NCI-H128 (cell line): ENCODE results near the gene SLC6A3.

Experiments used
- DNase-seq: peaks from one replicate; lab custom pipeline; 2025; ENCODE audit not compliant: unreplicated experiment; lab: John Stamatoyannopoulos, UW

The SLC6A3 gene

GRCh38 chr5:1445313-1445688 lies at the start of gene SLC6A3:
Gene SLC6A3 (minus strand): TSS chr5:1445440. CDS start chr5:1443197, 2,243 bp downstream.
- no peak for DNase-seq

GRCh38 chr5:1493941-1494340 lies 48.7 kb upstream of the SLC6A3 start:
- no peak for DNase-seq

DNA sequence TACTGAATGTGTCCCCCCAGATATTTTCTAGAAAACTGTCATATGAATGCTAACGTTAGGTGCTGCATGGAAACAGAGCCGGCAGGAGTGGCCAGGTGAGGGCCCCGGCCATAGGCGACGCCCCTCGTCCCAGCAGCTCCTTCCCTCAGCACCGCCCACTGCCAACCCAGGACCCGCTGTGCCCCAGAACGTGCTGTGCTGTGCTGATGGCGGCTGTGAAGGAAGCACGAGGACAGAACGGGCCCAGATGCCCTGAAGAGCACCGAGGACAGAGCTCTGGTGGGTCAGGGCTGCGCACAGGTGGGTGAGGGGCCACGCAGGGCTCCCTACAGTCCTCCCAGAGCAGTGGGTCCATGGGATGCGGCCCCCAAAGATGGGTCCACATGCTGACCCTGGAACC lies 48.2 kb upstream of the SLC6A3 start:
- no peak for DNase-seq

- DNase-seq, result no peak
These were observed 47.5 kb upstream of the SLC6A3 start for GRCh38 chr5:1492757-1493156.

GRCh38 chr5:1490376-1490775 lies 45.1 kb upstream of the SLC6A3 start:
- DNase-seq, result no peak

DNA sequence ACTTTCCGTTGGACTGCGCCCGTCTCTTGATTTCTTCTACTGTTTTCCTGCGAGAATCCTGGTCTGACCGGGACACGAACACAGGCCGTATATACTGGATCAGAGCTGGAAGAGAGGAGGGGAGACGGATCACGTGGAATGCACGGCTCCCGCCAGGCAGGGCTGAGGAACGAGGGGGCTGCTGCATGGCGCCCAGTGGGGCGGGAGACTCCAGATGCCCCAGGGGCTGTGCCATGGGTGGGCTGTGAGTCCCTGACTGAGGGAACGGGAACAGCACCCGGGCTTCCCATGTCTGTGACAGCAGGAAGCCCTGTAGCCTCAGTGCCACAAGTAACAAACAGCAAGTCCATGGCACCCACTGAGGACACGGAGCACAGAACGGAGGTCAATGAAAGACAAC lies 44.5 kb upstream of the SLC6A3 start:
- DNase-seq, result no peak

GRCh38 chr5:1488882-1489680 lies 43.8 kb upstream of the SLC6A3 start:
- DNase-seq, result no peak

GRCh38 chr5:1487079-1487764 lies 42.0 kb upstream of the SLC6A3 start:
- no peak for DNase-seq

DNA sequence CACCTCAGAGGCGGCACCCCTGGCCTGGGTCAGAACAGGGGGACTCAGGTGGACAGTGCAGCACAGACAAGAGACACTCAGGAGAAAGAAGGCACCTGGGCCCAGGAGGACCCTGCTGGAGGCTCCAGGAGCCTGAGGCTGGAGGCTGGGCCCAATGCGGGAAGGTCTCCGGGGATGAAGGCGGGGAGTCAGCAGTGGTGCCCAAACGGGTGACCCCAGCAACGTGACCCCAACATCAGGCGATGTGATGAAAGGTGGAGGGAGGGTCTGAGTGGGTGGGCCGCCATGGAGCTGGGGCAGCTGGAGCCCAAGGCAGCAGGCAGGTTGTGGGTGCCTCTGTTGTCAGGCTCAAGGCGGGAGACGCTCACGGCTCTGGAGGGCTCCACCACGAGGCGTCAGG lies 41.0 kb upstream of the SLC6A3 start:
- no peak for DNase-seq

- DNase-seq, result no peak
These were observed 40.4 kb upstream of the SLC6A3 start for GRCh38 chr5:1485579-1486118.

GRCh38 chr5:1484730-1485578 lies 39.7 kb upstream of the SLC6A3 start:
- DNase-seq, result no peak

GRCh38 chr5:1483856-1484729 lies 38.9 kb upstream of the SLC6A3 start:
- no peak for DNase-seq

GRCh38 chr5:1483064-1483463 lies 37.8 kb upstream of the SLC6A3 start:
- no peak for DNase-seq

DNA sequence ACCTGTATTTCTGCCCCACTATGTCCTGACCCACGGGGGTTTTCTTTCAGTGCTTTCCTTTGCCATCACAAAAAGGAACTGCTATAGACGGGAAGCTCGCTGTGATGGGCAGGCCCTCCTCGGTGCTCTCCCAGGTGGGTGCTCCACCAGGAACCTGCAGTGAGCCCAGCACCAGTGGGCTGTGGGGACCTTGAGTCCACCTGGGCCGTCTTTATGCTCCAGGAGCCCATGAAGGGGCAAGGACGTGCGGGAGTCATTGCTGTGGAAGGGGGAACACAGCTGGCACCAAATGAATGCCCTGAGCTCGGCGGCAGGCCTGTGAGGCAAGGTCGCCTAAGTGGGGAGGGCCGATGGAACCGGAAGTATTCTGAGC lies 36.7 kb upstream of the SLC6A3 start:
- DNase-seq, result no peak

DNA sequence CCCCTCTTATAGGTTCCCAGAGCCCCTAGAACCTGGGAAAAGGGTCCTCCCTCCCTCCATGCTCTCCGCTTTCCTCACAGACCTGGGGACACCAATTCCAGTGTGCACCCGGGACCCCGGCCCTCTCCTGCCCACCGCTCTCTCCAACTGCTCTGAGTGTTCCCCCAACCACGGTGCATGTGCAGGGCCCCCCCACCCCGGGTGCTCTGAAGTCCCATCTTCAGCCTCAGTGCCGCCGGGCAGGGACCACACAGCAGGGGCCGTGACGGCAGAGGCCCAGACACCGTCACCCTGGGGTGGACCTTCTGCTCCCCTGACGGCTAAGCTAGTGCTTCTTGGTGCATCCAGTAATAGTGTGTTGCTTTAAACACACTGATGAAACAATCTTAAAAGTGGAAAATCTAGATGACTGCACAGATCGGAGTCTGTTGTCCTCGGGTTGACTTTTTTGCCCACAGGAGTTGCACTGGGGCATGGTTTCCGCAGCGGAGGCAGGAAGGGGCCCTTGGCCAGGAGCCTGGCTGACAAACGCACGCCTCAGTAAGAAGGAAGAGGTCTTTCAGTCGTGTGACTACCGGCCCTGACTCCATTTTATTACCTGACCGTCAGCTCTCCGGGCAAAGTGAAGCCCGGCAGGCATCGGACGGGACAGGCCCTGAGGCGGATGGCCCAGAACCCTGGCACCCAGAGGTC lies 36.2 kb upstream of the SLC6A3 start:
- DNase-seq, result no peak

DNA sequence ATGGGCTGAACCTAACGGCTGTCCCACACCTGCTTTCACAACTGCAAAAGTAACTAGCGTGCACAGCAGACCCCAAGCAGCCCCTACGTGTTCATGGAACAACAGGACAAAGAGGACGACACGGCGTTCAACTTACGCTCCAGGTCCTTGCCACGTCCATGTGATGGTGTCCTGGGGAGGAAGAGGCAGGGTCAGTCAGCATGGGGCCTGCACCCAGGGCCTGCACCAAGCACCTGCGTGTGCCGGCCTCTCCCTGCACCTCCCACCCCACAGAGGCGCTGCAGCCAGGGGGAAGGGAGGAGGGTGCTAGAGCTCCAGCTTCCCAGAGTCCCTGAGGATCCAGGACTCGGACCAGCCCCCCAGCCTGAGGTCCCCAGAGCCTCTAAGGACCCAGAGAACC lies 35.6 kb upstream of the SLC6A3 start:
- no peak for DNase-seq

DNA sequence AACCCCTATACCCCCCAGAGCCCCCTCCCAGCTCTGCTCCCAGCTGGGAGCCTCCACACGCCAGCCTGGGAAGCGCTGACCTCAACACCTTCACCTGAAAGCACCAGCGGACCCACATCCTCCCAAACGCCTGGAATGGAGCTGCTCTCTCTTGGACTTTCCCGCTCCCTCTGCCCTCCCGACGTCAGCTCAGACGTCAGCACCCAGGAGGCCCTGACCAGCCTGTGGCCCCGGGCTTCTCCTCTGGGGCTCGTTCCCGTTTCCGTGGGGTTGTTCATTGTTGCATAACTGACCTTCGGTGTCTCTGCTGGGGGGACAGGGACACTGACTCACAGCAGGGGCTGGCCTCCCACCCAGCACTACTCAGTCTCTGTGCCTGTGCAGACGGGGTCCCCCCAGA lies 35.0 kb upstream of the SLC6A3 start:
- DNase-seq, result no peak

GRCh38 chr5:1479581-1480188 lies 34.4 kb upstream of the SLC6A3 start:
- DNase-seq, result no peak

DNA sequence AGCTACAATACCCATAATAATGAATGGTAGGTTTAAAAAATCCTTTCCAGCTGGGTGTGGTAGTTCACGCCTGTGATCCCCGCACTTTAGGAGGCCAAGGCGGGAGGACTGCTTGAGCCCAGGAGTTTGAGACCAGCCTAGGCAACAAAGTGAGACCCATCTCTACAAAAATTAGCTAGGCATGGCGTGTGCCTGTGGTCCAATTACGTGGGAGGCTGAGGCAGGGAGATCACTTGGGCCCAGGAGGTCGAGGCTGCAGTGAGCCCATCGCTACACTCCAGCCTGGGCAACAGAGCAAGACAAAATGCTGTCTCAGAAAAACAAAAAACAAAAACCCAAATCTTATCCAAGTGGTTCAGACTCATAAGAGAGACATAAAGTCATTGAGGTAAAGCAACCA lies 33.8 kb upstream of the SLC6A3 start:
- no peak for DNase-seq
